HG03439 (cell line): Measurements from ENCODE around the gene TNPO1.

Experiments used
- ATAC-seq: cut with Tn5 transposase; IDR thresholded peaks from one replicate; pipeline ENCODE4 v1.9.1; 2021; ENCODE audit warnings: mild to moderate bottlenecking, moderate library complexity; ENCODE audit not compliant: unreplicated experiment

Gene TNPO1

GRCh38 chr5:72849546-72849945 is 33.1 kb downstream of the TNPO1 start:
- ATAC-seq = no peak

DNA sequence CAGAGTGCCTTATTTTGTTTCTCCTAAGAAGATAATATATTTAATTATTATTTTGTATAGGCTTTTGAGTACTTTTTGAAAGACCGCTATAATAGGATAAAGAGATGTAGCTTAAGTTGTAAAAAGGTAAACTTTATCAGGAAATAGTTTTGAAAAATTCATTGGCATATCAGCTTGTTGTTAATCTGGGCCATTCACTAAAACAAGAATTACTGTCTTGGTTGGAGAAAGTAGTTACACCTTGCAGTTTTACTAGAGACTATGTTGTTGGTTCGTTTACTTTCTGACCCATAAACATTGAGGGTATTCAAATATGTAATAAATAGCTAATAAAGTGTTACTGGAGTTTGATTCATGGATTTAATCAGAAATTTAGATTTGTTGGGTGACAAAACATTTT is 33.7 kb downstream of the TNPO1 start:
- ATAC-seq = no peak

GRCh38 chr5:72852356-72852755 is 35.9 kb downstream of the TNPO1 start:
- no peak for ATAC-seq

DNA sequence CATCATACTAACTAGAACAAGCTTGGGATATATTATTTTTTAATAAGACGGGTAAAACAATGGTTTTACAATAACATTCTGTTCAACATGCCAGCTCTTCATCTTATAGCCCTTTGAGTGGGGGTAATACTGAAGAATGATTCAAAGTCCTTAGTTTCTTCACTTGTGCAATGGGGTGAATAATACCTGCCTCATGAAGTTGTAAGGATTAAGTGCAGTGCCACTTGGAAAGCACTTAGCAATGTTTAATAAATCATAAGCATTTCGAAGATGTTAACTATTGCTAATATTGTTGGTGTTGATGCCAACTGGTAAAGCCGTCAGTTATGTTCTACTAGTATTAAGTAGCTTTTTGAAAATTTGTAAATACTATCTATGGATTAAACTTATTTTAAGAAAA is 38.0 kb downstream of the TNPO1 start:
- ATAC-seq = no peak

- ATAC-seq = no peak
Measured at GRCh38 chr5:72855821-72856220, 39.4 kb downstream of the TNPO1 start.

- no peak for ATAC-seq
Measured at GRCh38 chr5:72857396-72857795, 40.9 kb downstream of the TNPO1 start.

- ATAC-seq = no peak
Measured at GRCh38 chr5:72859127-72859526, 42.7 kb downstream of the TNPO1 start.

GRCh38 chr5:72860499-72860898 is 44.0 kb downstream of the TNPO1 start:
- no peak for ATAC-seq

- no peak for ATAC-seq
Measured at GRCh38 chr5:72871366-72872024, 55.0 kb downstream of the TNPO1 start.

DNA sequence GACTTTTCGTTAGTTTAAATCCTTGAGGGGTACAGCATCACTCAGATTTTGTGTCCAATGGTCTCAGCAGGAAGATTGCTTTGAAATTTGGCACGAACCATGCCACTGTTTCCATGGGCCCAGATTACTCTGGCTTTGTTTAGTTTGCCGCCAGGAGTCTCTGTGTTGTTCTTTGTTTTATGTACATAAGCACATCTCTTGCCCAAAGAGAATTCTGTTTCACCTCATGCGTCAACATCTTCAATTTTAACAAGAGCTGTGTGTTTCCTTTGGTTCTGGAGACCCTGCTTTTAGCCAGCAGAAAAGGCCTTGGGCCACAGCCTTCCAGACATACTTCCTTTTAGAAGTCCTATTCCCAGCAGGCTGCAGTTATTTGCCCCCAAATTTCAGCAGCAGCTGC is 62.4 kb downstream of the TNPO1 start:
- no peak for ATAC-seq

DNA sequence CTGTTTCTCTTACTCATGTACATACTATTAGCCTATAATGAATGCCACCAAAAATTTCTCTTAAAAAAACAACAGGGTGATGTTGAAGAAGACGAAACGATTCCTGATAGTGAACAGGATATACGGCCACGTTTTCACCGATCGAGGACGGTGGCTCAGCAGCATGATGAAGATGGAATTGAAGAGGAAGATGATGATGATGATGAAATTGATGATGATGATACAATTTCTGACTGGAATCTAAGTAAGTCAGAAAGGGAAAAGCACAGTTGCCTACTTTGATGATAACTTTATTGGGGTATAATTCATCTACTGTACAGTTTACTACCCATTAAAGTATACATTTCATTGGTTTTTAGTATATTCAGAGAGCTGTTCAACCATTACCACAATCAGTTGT is 66.5 kb downstream of the TNPO1 start:
- ATAC-seq = no peak

- ATAC-seq = no peak
Measured at GRCh38 chr5:72883850-72884249, 67.4 kb downstream of the TNPO1 start.

DNA sequence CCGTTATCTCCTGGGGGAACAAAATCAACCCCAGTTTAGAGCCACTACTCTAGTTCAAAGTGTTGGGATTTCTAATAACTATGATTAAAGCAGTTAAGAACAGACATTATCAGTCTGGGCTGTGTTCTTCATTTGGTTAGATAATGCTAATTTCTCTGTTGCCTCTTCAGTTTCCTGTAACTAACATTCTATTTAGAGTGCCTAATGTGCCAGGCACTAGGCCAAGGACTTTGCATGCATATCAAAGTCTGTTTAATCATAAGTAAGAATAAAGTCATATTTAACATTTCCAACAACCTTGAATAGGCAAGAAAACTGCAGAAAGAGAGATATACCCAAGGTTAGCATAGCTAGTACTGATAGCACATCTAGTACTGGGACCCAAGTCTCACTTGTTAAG is 68.4 kb downstream of the TNPO1 start:
- ATAC-seq = no peak

DNA sequence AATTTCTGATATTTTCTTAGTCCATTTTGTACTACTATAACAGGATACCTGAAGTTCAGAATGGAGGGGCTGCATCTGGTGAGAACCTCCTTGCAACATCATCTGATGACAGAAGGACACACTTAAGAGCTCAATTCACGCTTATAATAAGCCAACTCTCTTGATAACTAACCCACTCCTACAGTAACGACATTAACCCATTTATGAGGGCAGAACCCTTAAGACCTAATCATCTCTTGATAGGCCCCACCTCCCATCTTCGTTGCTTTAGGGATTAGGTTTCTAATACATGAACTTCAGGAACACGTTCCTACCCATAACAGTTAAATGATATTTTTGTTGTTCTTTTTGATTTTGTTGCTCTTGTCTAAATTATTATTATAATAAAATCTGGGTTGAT is 69.4 kb downstream of the TNPO1 start:
- ATAC-seq = no peak

DNA sequence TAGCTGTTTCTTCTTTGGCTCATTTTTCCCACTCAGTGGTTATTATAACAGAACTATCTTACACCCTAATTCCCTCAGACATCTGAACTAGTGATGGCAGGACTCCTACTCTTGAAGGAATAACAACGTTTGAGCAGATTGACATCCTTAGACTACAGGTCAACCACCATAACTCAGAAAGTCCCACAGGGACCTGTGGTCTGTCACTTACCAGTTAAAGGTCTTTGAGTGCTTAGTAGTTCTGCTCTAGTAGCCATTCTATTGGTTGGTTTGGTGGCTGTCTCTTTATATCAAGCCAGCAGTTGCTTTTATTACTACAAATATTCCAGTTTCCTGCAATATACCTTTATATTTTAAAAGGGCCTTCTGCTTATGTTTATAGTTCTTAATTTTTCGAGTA is 72.1 kb downstream of the TNPO1 start:
- ATAC-seq = no peak

DNA sequence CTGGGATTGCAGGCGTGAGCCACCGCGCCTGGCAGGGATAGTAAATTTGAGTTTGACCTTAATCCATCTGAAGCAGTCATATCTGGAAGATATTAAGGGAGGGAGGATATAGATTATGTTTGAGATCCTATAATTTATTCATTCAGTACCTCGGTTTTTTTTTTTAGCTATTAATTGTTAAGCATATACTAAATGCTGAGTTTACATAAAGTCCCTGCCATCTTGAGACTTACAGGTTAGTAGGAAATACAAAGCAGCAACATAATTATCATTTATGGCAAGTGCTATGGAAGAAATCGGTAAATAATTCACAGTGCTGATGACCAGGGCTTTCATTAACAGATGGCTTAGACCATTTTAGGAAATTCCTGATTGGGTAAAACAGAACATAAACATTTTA is 72.9 kb downstream of the TNPO1 start:
- no peak for ATAC-seq

GRCh38 chr5:72892846-72893245 is 76.4 kb downstream of the TNPO1 start:
- no peak for ATAC-seq

DNA sequence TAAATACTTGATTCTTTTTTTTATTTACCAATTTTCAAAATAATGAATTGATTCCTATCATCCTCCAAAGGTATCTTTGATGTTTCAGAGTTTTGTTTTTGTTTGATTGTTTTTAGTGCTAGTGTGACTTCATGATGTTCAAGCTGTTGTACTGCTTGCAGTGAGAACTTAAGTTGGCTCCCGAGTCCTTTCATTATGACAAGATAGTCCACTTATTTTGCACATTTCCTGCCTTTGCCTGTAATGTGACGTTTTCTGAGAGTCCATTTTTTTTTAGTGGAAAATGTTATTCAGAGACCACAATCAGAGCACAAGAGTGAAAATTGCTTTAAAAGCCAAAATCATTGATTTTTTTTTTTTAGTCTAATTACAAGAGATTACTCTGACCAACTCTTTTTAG is 79.3 kb downstream of the TNPO1 start:
- no peak for ATAC-seq

DNA sequence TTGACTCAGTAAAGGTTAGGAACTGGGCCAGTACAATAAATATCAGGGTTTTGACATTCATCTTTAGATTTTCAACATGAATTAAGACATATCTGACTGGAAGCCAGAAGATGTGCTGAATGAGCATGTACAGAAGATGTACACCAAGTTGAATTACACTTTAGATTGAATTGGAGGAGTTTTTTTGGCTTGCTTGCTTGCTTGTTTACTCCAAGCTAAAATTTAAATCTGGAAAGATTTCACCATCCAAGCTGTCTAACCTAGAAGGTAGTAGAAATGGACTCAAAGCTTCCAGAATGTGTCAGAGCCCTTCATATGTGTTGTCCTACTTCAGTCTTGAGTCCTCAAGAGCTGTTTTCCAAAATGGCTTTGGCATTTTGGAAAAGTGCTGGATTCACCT is 90.3 kb downstream of the TNPO1 start:
- no peak for ATAC-seq

DNA sequence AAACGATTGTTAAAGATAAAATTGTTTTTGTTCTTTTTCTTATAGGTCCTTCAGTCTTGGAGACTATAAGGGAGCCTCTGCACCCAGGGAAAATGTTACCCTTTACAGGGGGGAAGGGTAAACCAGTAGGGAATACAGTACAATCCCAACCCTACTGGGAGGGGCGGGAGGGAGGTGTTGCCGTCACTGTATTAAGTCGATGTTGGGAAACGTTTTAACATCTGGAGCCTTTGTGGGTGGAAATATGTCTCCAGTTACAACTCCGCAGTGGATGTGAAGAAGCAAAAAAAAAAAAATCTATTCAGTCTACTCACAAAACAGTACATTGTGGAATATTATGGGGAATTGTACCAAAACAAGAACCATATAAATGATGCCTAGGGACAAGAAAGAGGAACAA is 92.2 kb downstream of the TNPO1 start:
- ATAC-seq = no peak

DNA sequence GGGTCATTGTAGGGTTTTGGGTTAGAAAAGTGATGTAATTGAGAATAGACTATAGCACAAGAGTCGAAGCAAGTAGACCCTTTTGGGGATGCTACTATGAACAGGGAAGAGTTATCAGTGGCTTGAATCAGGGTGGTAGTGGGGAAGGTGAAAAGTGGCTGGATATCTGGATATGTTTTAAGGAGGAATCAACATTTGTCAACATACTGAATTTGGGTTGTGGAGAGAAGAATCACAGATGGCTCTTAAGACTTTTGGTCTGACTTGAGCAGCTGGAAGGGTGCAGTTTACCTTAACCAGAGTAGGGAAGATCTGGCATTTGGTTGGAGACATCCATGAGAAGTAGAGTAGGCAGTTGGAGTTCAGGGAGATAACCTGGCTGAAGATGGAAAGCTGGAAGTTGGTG is 100.9 kb downstream of the TNPO1 start:
- no peak for ATAC-seq

DNA sequence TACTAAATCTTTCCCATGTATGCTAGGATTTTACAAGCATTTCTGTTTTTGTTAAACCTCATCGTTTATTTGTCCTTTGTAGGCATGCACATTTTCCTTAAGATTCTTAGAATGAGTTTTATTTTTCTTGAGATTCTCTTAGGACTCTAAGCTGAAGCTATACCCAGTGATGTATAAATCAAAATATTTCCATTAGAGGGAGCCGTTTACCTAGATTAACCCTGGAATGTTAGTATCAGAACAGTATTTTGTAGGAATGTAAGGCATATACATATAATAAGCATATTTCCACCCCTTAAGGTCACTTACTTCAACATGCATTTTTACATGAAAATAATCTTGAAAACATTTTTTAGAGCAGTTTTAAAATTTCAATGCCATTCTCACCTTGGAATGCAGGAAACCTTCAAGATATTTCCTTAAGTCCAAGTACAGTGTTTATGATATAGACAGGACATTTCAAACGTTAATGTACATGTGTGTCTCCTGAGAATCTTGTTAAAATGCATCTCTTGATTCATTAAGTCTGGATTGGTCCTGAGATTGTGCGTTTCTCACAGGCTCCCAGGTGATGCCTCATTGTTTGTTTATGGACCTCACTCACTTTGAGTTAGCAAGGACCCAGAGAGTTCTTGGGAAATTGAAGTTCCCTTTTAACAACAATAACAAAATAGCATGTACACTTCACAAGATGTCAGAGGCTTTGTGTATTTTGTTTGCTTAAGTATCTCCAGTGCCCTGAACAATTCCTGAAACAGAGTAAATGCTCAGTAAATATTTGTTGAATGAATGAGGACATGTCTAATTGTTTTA is 104.4 kb downstream of the TNPO1 start:
- ATAC-seq = no peak

- ATAC-seq = no peak
Measured at GRCh38 chr5:72921886-72922285, 105.4 kb downstream of the TNPO1 start.
